Stimulated activated CD8-positive, alpha-beta memory T cell treated with anti-CD3 and anti-CD28 coated beads, Interleukin-15, amount 100 ng/mL, for 1 hour (primary cell): ENCODE results near the gene CHAF1A.
A peak's percentile ranks its signal among the peaks of the same experiment; 100 is the strongest.

Source experiments
- DNase-seq: peaks from one replicate; pipeline ENCODE4 v3.0.0-alpha.2; 2020; ENCODE audit warnings: low read depth

CHAF1A gene

DNA sequence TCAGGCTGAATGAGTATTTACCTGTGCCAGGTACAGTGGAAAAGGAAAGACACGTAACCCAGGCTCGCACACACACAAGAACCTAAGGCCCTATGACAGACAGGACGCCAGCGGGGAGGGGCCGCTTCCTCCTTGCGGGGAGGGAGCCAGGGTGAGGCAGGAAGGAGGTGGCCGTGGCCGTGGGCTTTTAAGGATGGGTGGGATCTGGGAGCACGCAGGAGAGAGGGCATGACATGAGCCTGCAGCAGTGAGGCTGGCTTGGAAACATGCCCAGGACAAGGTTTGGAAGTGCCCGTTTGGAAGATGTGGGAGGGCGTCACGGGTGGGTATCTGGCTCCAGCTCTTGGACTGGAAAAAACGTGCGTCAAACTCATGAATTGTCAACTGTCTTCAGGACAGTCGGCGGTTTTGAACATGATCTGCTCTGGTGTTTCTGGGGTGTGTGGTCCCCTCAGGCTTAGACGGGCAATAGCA is 22.1 kb upstream of the CHAF1A start:
- no peak for DNase-seq

DNA sequence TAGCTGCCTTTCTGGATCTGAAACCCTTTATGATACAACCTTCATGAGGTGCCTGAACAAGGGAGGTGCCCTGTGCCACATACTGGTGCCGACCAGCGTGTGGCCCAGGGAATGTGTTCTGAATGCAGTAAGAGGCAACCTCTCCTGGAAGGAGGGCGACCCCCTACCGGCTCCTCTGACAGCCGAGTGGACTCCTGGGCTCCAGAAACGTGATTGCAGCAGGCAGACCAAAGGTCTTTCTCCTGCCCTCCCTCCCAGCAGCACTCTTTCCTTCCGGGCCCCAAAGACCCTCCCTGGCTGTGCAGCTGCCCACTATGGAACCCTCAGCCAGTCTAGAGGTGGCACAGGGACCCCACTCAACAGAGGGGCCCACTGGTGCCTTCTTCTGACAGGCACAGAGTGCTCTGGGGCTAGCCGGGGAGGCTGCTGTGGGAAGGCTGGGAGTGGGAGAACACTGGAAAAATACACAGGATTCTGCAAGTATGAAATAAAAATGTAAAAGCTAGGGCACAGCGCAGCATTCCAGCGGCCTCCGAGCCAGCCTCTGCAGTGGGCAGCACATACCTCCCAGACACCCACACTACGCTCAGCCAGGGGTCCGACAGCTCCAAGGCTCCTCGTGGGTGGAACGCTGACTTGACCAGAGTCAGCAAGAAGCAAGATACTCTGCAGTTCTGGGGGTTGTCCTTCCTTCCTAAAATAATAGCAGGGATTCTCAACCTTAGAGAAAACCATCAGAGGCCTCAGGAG is 17.0 kb upstream of the CHAF1A start:
- no peak for DNase-seq

DNA sequence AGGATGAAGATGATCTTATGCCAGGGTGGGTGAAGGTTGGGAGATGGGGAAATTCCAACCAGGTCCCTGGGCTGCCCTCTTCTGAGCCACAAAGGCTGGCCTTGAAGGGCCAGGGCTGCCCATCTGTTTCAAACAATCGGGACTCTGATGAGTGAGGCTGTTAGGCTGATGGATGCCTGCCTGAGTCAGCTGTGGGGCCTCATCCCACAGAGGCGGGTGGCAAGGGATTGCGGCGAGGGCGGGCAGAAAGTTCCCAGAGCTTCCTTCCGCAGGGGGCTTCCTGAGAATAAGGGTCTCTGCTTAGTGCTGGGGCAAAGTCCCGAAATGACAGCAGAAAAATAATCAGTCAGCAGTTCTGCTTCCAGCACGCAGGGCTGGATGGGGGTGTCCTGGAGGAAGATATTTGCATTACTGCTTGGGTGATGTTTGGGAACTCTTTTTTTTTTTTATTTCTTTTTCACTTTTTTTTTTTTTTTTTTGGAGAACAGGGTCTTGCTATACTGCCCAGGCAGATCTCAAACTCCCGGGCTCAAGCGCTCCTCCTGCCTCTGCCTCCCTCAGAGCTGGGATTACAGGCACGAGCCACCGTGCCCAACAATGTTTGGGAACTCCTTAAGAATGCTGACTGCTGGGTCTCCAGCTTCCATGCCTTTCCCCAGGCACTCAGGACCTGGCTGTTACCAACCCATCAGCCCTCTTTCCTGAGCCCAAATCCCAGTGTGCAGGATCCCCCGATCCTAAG is 16.2 kb upstream of the CHAF1A start:
- no peak for DNase-seq

DNA sequence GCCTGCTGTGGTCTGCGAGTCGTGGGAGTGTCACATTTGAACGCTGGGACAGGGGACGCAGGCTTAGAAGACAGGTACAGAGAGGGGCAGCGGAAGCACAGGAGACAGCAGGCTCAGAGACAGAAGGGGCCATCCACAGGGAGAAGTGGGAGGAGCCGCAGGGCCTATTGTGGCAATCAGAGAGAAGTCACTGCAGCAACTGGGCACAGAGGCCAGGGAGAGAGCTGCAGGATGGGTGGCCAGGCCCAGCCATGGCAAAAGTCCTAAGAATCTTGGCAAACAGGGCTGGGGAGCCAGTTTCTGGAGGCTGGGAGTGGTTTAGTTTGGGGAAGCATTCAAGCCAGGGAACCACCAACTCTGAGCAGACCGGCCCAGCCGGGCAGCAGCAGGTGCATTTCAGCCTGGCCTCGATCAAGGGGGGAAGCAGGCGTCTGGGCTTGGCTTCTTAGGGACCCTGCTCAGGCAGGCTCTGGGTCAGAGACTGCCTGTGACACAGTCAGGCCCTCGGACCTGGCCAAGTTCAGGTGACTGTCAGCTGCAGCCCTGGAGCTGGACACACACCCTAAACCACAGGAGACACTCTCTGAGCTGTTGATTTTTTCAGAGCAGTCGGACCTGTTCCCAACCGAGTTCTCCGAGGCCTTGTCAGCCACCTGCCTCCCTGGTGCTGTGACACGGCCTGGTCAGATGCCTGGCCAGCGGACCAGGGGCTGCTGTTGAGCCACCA is 13.9 kb upstream of the CHAF1A start:
- no peak for DNase-seq

DNA sequence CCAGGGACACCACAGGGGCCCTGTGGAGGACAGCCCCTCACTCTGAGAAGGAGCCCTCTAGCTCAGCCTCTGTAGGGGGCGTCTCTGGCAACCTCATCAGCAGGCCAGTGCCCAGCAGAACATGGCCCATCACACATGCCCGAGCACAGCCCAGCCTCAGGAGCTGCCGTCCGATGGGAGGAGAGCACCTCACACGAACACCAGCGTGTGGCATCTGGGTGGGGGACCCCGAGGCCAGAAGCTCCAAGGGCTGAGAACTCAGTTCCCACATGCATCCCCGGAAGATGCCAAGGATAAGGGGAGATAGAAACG is 13.4 kb upstream of the CHAF1A start:
- no peak for DNase-seq

DNA sequence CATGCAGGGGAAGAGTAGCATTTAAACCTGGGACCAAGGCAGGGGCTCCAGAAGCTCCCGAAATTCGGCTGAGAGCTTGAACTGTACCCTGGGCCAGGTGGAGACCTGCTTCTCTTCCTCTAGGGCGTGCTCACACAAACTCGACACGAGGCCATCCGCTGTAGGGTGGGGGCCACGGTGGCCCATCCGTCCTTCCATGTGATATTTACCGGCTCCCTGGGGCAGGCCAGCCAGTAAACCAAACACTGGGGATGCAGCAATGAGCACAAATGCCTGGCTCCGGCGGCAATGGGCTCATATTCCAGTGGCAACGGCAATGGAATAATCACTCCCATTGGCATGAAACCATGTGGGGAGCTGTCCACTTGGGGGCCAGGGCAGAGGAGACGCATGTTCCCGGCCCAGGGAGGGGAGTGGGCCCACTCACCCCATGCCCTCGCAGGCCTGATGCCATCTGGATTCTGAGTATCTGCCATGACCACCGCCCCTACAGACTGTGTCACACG is 12.9 kb upstream of the CHAF1A start:
- DNase-seq: no peak

DNA sequence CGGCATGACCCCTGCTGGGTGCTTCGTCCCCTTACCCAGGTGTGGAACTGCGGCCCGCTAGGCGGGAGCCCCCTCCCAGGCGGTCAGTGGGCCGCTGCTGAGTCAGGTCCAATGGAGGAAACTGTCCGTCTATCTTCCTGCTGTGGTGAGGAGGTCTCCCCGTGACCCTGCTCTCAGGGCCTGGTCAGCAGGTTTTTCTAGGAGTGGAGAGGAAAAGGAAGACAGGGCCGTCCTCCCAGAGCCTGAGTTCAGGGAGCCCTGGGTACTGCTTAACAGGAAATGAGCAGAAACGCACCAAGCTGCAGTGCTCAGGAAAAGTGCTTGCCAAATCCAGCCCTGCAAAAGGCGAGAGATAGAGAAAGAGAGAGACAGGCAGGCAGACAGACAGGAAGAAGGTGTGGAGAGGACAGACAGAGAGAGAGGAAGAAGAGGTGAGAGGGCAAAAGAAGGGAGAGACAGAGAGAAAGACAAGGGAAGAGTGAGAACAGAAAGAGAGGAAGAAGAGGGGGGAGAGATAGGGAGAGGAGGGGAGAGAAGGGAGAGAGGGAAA is 12.3 kb upstream of the CHAF1A start:
- DNase-seq: no peak

DNA sequence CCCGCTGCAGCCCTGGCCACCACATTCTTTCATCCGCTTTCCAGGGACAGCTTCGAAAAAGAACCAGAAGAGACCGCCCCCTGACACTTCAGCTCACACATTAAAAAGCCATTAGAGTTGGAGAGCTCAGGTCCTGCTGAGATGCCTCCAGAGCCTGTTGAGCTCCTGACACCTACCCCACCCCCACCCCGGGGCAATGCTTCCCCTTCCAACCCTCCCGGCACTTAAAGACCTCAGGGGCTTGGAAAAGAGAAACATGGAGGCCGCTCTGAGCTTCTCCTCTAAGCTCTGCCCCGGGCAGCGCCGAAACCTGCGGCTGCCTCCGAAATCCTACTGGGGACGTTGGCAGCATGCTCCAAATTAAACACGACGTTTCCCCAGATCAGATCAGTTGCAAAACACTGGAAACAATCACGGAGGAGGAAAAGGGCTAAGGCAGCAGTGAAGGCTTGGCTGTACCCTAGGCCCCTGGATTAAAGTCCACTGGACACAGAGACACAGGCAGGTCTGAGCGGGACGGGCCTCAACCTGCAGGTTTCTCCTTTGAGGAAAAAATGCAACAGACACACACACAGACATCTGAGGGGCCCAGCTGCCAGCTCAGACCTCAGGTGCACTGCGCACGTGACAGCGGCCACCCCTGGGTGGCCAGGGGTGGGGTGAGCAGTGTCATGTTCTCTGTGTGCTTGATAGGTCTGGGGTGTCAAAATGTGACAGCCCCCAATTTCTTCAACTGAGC is 11.7 kb upstream of the CHAF1A start:
- DNase-seq: no peak

DNA sequence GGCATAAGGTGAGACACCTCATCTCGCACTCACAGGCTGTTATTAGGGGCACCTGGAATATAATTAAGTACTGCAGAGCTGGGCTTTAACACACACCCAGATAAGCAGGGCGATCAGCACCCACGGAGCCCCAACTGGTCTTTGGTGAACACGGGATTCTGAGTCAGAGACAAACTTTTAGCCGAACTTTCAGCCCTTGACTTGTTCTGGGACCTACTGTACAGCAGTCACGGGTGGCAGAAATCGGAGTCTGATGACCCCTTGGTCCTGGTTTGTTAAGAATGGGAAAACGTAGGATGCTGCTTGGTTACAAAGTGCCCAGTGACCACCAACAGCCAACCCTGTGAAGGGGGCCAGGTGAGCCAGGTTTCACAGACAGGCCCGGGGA is 11.1 kb upstream of the CHAF1A start:
- DNase-seq: no peak

DNA sequence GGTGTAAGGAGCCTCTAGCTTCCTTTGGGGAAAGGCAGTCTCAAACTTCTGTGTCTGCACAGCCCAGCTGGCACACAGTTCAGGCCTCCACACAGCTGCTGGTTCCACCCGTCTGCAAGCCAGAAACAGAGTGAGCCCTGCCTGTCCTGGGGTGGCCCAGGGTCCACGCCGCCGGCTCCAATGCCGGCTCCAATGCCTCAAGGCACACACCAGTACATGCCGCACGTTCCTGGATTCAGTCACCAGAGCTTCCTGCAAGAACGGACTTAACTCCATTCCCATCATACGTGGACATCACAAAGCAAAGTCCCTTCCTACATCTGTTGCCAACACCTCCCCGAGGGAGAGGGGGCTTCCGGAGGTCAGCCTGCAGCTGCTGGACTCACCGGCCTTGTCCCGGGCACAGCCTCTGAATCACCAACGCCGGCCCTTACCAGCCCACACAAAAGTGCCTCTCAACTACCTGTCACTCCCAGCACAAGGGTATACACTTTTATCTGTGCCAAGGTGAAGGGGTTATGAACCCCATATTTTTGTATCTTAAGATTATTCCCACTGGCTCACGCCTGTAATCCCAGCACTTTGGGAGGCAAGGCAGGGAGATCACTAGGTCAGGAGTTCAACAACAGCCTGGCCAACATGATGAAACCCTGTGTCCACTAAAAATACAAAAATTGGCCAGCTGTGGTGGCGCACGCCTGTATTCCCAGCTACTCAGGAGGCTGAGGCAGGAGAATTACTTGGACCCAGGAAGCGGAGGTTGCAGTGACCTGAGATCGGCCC is 10.5 kb upstream of the CHAF1A start:
- no peak for DNase-seq

DNA sequence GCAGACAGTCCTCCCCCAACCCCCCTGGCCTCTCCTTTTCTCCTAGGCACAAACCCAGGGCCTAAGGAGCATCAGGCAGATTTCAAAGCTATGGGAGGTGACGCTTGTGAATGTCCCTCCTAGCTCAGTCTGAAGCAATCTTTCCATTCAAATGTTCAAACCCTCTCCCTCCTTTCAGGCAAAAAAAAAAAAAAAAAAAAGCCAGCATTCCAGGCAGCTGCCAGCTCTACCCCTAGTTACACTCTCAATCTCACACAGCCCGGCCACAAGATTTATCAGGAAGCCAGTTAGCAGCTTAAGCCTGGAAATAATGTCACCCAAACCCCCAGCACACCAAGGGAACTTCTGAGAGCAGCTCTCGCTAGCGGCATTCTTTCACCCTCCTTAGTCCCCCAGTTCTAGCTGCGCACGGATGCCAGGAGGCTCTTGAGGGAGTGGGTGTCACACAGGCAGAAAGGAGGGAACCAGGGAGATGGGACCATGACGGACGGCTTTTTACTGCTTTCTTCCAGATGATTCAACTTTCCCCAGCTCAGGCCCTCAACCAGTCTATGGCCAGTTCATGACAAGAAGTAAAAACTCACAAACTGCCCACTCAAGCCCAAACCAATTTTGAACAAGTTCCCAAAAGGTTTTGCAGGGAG is 8.4 kb upstream of the CHAF1A start:
- no peak for DNase-seq

DNA sequence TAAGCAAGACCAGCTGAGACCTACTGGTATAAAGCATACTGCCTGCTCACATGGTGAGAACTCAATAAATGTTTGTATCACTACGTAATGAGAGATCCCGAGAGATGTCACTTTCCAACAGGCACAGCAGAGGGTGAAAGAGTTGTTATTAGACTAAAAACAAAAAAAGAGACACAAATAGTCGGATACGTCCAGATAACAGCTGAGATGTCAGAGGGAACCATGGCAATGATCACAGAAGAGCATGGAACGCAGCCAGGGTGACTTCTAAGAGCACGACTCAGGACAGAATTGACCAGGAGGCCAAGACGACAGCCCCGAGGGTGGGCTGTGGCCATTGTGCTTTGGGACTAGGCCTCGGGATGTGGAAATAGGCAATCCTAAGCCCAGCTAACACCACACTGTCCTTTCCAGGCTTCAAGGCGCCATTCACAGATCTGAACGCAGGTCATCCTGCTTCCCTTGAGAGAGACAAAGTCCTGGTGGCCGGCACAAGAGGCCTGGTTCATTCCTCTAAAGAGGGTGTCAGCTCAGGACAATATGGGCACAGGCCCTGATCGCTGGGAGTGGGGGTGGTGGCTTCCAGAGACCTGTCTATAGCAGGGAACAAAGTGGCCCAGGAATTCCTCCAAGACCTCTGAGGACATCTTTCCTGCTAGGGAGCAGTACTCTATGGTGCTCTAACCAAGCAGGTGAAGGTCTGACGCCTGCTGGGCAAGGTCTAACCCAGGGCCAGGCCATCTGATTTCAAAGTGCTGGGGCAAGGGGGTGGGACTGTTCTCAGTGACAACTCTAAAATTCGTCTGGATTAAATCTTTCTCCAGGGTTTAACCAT is 5.3 kb upstream of the CHAF1A start:
- DNase-seq: no peak

DNA sequence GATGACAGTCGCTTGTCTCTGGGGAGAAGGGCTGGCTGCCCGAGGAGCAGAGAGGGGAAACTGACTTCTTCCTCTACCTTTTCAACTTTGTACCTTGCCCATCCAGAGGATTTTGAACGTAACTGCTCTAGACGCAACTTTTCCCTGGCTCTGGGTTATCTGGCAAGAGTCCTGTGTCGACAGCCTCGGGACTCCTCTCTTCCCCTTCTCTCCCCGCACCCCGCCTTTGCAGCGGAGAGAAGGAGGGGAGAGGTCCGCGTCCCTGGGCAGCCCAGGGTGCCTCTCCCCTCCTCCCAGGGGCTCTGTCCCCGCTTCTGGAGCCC is 2.7 kb upstream of the CHAF1A start:
- no peak for DNase-seq

DNA sequence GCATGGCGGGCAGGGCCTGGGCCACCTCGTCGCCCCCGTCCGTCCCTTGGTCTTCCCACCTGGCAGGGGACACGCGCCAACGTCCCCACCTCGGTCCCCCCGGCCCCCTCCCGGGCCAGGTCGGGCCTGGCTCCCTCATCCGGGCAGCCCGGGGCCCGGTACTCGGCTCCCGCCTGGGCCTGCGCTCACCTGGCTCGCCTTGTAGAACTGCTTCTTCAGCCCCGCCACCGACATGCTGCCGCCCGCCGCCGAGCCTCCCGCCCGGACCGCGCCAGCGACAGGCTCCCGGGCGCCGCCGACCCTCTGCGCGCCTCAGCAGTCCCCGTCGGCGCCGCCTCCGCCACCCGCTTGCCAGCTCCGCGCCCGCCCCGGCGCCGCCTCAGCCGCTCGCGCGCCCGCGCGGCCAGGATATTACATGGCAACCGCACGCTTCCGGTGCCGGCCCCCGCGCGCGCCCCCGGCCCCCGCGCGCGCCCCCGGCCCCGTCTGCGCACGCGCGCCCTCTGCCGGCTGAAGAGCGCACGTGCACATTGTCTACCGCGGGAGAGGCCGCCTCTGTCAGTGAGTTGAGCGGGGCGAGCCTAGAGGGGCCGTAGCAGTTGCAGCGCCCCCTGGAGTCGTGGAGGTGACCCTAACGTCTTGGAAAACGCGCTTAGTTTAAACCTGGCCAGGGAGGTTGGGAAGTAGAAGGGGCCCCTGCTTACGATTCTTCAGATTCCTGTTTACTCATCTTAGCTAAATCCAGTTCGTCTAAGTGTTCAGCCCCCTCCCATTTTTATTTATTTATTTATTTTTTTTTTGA is 2.1 kb upstream of the CHAF1A start, which contains the start of gene SH3GL1:
SH3GL1 (minus strand) TSS at position 413 of the 802 bp plus-strand sequence; CDS start at position 234, 179 bp downstream.
- peak; percentile 82 for DNase-seq

DNA sequence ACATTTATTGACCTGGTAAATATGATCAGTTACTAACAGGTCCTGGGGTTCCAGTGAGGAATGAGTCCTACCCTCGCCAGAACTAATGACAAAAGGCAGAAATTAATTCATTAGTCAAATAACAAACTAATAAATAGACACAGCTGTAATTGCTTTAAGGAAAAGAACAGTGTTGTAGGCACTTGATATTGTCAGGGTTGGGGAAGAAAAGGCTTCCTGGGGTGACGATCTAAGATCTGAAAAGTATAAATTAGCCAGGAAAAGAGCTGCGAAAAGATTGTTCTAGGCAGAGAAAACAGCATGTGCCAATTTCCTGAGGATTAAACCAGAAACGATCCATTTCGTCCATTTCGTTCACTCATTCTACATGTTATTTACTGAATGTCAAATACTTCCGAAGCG is 670 bp upstream of the CHAF1A start:
- DNase-seq: no peak

DNA sequence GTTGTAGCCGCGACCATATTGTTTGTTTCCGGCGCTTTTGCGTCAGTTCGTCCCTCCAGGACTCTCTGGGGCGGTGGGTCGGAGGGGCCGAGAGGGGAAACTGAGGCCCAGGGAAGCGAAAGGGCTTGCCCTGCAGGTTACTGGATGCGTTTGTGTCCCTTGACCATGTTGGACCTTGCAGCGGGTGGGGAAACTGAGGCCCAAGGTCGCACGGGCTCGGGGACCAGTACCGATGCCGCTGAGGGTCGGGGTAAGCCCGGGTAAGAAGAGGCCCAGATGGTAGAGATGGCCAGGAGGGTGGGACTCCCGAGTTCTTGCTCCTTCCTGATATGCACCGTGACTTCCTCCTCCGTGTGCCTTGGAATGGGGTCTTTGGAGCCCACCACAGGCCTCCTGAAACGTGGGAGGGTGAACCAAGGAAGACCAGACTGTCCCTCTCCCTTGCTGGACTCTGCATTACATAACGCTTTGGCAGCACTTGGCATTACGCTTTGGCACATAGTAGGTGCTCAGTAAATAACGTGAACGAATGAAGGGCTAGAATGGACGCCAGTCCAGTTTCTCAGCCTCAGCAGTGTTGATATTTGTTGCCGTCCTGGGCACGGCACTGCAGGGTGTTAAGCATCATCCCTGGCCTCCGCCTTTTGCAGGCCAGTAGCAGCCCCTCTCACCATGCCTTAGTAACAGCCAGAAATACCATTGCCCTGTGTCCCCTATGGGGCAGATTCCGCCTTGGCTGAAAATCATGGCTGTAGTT is 743 bp downstream of the CHAF1A start:
- DNase-seq: no peak

DNA sequence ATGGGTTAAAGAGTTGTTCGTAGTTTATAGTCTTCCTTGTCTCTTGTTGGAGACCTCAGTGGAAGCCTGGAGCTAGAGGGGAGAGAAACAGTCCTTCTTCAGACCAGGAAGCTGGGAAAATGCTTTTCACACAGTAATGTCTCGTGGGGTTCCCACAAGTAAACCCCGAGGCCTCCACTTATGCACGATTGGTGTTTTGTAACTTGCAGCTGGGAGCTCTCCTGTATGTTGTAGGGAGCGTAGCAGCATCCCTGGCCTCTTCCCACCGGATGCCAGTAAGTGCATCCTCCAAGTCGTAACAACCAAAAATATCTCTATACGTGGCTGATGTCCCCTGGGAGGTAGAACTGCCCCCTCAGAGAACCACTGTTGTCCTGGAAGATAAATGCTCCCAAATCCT is 3.5 kb downstream of the CHAF1A start:
- no peak for DNase-seq

DNA sequence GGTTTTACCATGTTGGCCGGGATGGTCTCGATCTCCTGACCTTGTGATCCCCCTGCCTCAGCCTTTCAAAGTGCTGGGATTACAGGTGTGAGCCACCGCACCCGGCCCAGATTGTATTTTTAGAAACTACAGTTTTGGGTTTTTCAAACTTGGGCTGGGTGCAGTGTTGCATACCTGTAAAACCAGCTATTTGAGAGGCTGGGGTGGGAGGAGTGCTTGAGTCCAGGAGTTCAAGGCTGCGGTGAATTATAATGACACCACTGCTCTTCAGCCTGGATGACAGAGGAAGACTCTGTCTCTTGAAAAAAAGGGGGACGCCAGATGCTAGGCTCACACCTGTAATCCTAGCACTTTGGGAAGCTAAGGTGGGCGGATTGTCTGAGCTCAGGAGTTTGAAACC is 4.2 kb downstream of the CHAF1A start:
- no peak for DNase-seq
